HG02623 (cell line): Measurements from ENCODE around the gene SLIT1.

Experiments used
- ATAC-seq: cut with Tn5 transposase; IDR thresholded peaks from one replicate; pipeline ENCODE4 v1.9.1; 2021; ENCODE audit warnings: moderate library complexity; ENCODE audit not compliant: unreplicated experiment

SLIT1 gene

GRCh38 chr10:97174276-97174775 lies 11.4 kb downstream of the SLIT1 start:
- ATAC-seq, result no peak

- no peak for ATAC-seq
These were observed 12.7 kb downstream of the SLIT1 start for GRCh38 chr10:97173036-97173435.

GRCh38 chr10:97171001-97171400 lies 14.8 kb downstream of the SLIT1 start:
- no peak for ATAC-seq

DNA sequence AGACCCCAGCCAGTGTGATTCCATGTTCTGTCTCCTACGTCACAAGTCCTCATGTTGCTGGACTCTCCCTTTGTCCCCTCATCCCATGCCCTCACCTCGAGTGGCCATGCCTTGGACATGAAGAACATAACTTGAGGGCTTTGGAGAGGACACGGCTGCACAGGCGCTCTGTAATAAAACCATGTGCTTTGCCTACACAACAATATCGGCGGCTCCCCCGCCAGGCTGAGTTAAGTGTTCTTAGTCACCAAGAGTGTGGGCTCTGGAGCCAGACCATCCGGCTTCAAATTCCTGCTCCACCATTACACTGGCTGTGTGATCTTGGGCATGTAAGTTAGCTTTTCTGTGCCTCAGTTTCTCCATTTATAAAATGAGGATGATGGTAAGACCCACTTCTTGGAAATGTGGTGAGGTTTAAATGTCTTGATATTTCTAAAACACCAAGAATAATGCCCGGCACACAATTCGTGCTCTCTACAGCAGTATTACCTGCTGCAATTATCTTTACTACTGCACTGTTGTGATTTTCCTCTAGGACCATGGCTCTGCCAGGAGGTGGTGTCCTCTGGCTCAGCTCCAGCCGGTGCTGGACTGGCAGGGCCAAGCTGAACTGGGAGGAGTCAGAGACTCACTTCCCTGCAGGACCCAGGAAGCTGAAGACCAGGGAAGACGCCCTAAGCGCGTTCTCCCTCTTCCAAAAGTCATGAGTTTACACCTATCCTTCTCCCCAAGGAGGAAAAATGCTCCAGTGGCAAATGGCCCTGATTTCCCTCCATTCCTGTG lies 15.7 kb downstream of the SLIT1 start:
- ATAC-seq, result no peak

GRCh38 chr10:97169063-97169462 lies 16.7 kb downstream of the SLIT1 start:
- no peak for ATAC-seq

- no peak for ATAC-seq
These were observed 17.1 kb downstream of the SLIT1 start for GRCh38 chr10:97168645-97169044.

DNA sequence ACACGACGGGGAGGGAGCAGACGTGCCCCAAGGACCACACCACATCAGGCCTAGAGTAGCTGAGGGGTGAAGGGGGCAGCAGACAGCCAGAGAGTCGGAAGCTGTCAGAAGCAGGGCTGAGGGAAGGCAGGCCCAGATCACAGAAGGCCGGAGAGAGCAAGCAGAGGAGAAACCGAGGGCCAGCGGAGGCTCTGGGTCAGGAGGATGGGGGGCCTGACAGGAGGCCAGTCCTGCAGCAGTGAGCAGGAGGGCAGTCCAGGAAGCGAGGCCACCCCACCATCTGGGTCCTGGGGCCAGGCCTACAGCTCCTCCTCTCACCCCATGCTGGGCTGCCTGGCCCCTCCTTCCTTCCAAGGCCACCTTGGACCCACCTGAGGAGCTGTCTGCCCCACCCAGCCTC lies 20.3 kb downstream of the SLIT1 start:
- ATAC-seq, result no peak

DNA sequence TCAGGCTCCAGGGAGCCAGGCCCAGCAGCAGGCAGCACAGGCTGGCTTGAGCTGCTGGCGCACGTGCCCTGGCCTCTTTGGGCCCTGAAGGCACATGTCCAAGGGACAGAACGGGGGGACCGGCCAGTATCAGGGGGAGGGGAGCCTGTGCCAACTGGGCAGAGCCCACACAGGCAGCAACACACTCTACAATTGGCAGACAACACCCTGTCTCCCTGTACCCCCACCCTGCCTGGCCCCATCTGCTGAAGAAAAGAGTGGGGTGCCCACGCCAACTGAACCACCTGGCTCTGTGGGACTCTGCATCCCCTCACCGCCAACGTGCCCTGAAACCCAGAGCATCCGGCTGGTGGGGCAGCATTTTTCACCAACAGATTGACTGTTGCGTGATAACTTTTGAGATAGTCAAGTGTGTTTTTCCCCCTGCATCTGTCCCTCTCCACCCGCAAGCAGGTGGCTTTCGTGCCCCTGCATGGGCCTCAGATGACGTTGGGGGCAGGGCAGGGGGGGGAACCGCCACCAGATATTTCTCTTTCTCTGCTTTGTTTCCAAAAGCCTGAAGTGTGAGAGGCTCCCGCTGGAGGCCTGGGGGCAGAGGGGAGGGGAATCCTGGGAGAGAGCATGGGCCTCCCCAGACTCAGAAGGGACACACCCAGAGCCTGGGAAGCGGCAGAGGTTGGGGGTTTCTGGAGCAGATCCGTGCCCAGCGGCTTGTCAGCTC lies 21.8 kb downstream of the SLIT1 start:
- no peak for ATAC-seq

DNA sequence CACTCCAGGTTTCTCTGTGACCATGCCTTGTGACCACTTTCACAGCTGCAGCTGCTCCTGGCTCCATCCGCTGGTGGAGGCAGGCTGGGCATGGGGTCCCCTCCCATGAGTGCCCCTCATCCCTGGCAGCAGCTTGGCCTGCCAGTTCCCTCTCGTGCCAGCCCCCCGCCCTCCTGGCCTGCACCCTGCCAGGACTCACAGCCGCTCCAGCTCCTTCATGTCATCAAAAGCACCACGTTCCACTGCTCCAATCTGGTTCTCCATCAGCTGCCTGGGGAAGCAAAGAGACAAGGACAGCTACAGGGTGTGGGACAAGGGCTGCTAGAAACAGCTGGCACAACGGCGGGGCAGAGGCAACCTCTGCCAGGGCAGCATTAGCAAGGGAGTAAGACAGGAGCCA lies 22.6 kb downstream of the SLIT1 start:
- no peak for ATAC-seq

- no peak for ATAC-seq
These were observed 26.0 kb downstream of the SLIT1 start for GRCh38 chr10:97159646-97160305.

DNA sequence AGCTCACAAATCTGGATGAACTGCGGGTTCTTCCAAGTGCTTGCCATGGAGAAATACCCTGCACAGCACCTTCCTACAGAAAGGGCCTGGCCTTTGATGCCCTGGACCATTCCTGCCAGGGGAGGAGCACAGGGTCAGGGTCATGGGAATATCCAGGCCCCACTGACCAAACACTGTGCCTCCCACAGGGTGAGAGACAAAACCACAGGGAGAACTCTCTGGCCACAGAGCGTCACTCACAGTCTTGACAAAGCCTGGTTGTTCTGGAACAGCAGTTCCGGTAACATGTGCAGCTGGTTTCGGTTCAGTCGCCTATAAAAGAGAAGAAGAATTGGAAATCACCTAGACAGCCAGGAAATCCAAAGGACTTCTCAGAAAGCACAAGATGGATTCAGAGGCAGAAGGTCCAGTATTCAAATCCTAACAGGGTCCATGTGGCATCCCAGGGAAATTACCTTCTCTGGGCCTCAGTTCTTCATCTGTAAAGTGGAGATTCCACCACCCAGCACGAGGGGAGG lies 28.1 kb downstream of the SLIT1 start:
- ATAC-seq, result peak; percentile 58

DNA sequence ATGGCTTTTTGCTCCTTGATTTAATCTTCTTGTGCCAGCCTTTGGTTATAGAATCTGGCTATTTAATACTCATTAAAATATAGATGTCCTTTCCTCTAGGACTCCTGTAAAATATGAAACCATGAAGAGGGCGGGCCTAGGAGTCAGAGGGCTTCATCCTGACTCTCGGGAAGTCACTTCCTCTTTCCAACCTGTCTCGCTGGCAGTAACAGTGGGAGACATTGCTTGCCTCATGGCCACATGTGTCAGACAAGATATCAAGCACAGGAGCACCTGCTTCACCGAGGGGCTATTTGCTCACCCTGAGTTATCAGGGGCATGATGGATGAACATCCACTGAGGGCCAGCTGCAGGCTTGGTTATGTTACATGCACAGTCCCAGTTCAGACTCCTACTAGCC lies 31.0 kb downstream of the SLIT1 start:
- ATAC-seq, result no peak

GRCh38 chr10:97154162-97154561 lies 31.6 kb downstream of the SLIT1 start:
- ATAC-seq, result no peak

DNA sequence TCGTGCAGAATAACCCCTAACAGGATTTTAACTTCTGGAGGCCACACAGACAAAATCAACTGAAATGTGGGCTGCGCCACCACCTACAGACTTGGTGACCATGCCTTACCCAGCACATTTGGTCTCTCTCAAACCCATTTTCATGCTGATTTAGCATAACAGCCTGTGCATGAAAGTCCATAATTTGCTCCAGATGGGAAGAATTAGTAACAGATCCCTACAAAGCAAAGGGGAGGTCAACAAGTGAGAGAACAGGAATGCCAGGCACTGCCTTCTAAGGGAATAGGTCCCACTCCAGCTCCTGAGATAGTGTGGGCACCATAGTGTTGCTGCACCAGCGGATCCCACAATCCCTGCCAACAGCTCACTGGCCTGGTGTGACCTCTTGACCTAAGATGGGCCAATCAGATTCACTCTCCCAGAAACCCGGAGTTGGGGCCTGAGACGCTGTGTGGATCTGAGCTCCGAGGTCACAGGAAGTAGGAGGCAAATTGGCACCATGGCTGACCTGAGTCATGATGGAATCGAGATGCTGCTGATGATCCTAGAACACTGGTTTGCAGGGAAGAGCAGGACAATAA lies 32.4 kb downstream of the SLIT1 start:
- no peak for ATAC-seq

GRCh38 chr10:97151307-97151914 lies 34.3 kb downstream of the SLIT1 start:
- ATAC-seq, result no peak

- ATAC-seq, result no peak
These were observed 35.1 kb downstream of the SLIT1 start for GRCh38 chr10:97150616-97151015.

- no peak for ATAC-seq
These were observed 35.7 kb downstream of the SLIT1 start for GRCh38 chr10:97150013-97150595.

GRCh38 chr10:97149079-97149531 lies 36.7 kb downstream of the SLIT1 start:
- no peak for ATAC-seq

DNA sequence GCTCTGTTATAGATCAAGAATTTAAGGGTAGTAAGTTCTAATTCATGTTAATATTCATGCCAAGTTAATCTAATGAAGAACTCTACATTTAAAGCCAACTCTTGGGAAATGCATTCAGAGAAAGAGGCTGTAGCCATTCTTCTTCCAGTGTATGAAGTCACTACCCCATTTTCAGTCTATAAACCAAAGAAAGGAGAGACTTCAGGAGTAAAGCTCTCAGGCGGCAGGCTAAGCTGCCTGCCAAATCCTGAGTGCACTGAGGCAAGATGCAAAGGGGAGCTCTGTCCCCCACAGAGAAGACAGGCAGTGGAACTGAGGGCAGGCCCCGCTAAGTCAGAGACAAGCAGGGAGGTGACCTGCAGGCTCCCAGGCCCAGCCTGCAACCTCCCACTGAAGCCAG lies 41.5 kb downstream of the SLIT1 start:
- ATAC-seq, result no peak

DNA sequence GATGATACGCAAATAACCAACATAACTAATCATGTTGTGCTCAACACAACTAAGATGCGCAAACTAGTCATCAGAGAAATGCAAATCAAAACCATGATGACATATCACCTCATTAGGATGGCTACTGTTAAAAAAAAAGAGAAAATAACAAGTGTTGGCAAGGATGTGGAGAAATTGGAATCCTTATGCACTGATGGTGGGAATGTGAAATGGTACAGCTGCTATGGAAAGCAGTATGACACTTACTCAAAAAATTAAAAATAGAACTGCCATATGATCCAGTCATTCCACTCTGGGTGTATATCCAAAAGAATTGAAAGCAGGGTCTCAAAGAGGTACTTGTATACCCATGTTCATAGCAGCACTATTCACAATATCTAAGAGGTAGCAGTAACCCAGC lies 42.9 kb downstream of the SLIT1 start:
- ATAC-seq, result no peak
